Left ventricle myocardium superior (tissue), 1 donor: ENCODE results near the gene PAPSS1. TPM values are rescaled to one million over a fixed set of nuclear protein-coding genes. Genes with fewer than 3 reads are reported as not detected.

Source experiments
- ATAC-seq: fragments of 200-7000 bp; cut with Tn5 transposase; one replicate; pipeline ENCODE4 v1.9.1; 2020; ENCODE audit warnings: mild to moderate bottlenecking, moderate library complexity
- DNase-seq: peaks from one replicate; pipeline ENCODE4 v3.0.0-alpha.2; 2020
- intact Hi-C: fragments of 100-400 bp; cut with micrococcal nuclease; formaldehyde crosslinking; loops from one replicate; pipeline ENCODE4 v1.11.0; 2022
- long read RNA-seq: library from polyadenylated mRNA; unstranded; transcript quantifications from one replicate; pipeline ENCODE4 v2.0.0, GENCODE V29; 2021
- total RNA-seq: library from RNA; stranded (reverse); fragmentation: NEBNext Ultra II Directional; extraction: Animal tissue kit (Norgen Biotek cat#: 25700); gene quantifications from one replicate; pipeline ENCODE4 v1.2.1, GENCODE V29; 2021
- donor health status: DM: no; HTN: yes; CAD: no; lungs with severe emphysema.

Gene PAPSS1
- total RNA-seq: 9.6 TPM
- long read RNA-seq, transcript PAPSS1-201 (12 exons, 2,731 nt): major isoform, 12 of 16 reads
- long read RNA-seq, partial matches to known transcripts: 2 of 16 reads
- long read RNA-seq, other reads (novel, unspliced or antisense): 2 of 16 reads

- DNase-seq (peak; percentile 98), ATAC-seq (peak; percentile 98)
- intact Hi-C loops: no loop called here
Measured at GRCh38 chr4:107719922-107720722, at the start of gene PAPSS1. Gene PAPSS1, minus strand, starts transcription at chr4:107720234. Its CDS starts 55 bp downstream, at chr4:107720179.

- ATAC-seq (no peak), DNase-seq (no peak)
- intact Hi-C loops: no loop called here
Measured at GRCh38 chr4:107760281-107760947, 40.4 kb upstream of the PAPSS1 start.

GRCh38 chr4:107757864-107758476 is 37.9 kb upstream of the PAPSS1 start:
- ATAC-seq (no peak), DNase-seq (no peak)
- intact Hi-C loops: loop anchor here (2.0 kb wide), 1 partner anchor 155 kb away; no protein-coding TSS in a partner anchor

- DNase-seq: no peak
- no peak for ATAC-seq
- intact Hi-C loops: no loop called here
Measured at GRCh38 chr4:107757283-107757682, 37.2 kb upstream of the PAPSS1 start.

- intact Hi-C loops: no loop called here
- DNase-seq (no peak), ATAC-seq (no peak)
Measured at GRCh38 chr4:107755841-107756356, 35.9 kb upstream of the PAPSS1 start.

GRCh38 chr4:107751670-107752069 is 31.6 kb upstream of the PAPSS1 start:
- intact Hi-C loops: no loop called here
- ATAC-seq (no peak), DNase-seq (no peak)

- ATAC-seq: no peak
- no peak for DNase-seq
- intact Hi-C loops: no loop called here
Measured at GRCh38 chr4:107747748-107748486, 27.9 kb upstream of the PAPSS1 start.

- DNase-seq (no peak), ATAC-seq (no peak)
- intact Hi-C loops: no loop called here
Measured at GRCh38 chr4:107746161-107746560, 26.1 kb upstream of the PAPSS1 start.

GRCh38 chr4:107744532-107744931 is 24.5 kb upstream of the PAPSS1 start:
- DNase-seq: no peak
- intact Hi-C loops: no loop called here
- ATAC-seq: no peak

GRCh38 chr4:107743532-107743931 is 23.5 kb upstream of the PAPSS1 start:
- intact Hi-C loops: no loop called here
- ATAC-seq (no peak), DNase-seq (no peak)

GRCh38 chr4:107742791-107743190 is 22.8 kb upstream of the PAPSS1 start:
- DNase-seq: no peak
- no peak for ATAC-seq
- intact Hi-C loops: no loop called here

- intact Hi-C loops: no loop called here
- DNase-seq: no peak
- ATAC-seq: no peak
Measured at GRCh38 chr4:107742196-107742595, 22.2 kb upstream of the PAPSS1 start.

- DNase-seq: peak; percentile 50
- intact Hi-C loops: no loop called here
- peak; percentile 38 for ATAC-seq
Measured at GRCh38 chr4:107740950-107741701, 21.1 kb upstream of the PAPSS1 start.

GRCh38 chr4:107740381-107740780 is 20.3 kb upstream of the PAPSS1 start:
- DNase-seq (no peak), ATAC-seq (no peak)
- intact Hi-C loops: no loop called here

GRCh38 chr4:107737450-107737849 is 17.4 kb upstream of the PAPSS1 start:
- intact Hi-C loops: no loop called here
- DNase-seq (no peak), ATAC-seq (peak; percentile 30)

- intact Hi-C loops: no loop called here
- ATAC-seq (peak; percentile 73), DNase-seq (no peak)
Measured at GRCh38 chr4:107736924-107737448, 17.0 kb upstream of the PAPSS1 start.

GRCh38 chr4:107736037-107736436 is 16.0 kb upstream of the PAPSS1 start:
- no peak for ATAC-seq

GRCh38 chr4:107734120-107734519 is 14.1 kb upstream of the PAPSS1 start:
- ATAC-seq (no peak), DNase-seq (no peak)
- intact Hi-C loops: no loop called here

More at GRCh38 chr4:107736037-107736436, 16.0 kb upstream of the PAPSS1 start:
- no peak for DNase-seq
- intact Hi-C loops: no loop called here
